Measurements from ENCODE around the gene ZNF77.
A peak's percentile ranks its signal among the peaks of the same experiment; 100 is the strongest.
"Not testable (repeated sequence)": the region's sequence is repeated elsewhere in the genome, so short reads cannot be mapped to it uniquely, and the experiment has no call there.

The ZNF77 gene

GRCh38 chr19:2967972-2968371 is 23.2 kb upstream of the ZNF77 start:
- H3K4me2 ChIP-seq (ENCODE audit: low read length): no peak overlapping the region
- no peak overlapping the region for H3K9ac ChIP-seq (ENCODE audit: low read depth, low read length)
- no peaks in the 10 kb centered on the region for H3K4me1 ChIP-seq (ENCODE audit: control insufficient read depth, insufficient read depth, low read length)
- no peaks in the 10 kb centered on the region for H3K9me3 ChIP-seq (replicated peaks; ENCODE audit: low read length)
- H3K4me3 ChIP-seq (ENCODE audit: low read length): no peak overlapping the region
- H3K36me3 ChIP-seq (ENCODE audit: insufficient read depth, low read length): no peaks in the 10 kb centered on the region
- H3K27me3 ChIP-seq (ENCODE audit: control insufficient read depth, insufficient read depth, low read length): peaks cover 10% of the 10 kb centered on the region

- Histone ChIP-seq H3K9me3 (replicated peaks; ENCODE audit: low read length) (no peaks in the 10 kb centered on the region), H3K4me3 (ENCODE audit: low read length) (no peak overlapping the region), H3K27me3 (ENCODE audit: control insufficient read depth, insufficient read depth, low read length) (peaks cover 11% of the 10 kb centered on the region), H3K36me3 (ENCODE audit: insufficient read depth, low read length) (no peaks in the 10 kb centered on the region), H3K4me2 (ENCODE audit: low read length) (no peak overlapping the region), H3K9ac (ENCODE audit: low read depth, low read length) (no peak overlapping the region), H3K4me1 (ENCODE audit: control insufficient read depth, insufficient read depth, low read length) (no peaks in the 10 kb centered on the region)
Measured at GRCh38 chr19:2964874-2965273, 20.1 kb upstream of the ZNF77 start.

- H3K27me3 ChIP-seq (ENCODE audit: control insufficient read depth, insufficient read depth, low read length): peaks cover 14% of the 10 kb centered on the region
- not testable (repeated sequence) for H3K4me3 ChIP-seq (ENCODE audit: low read length); H3K4me2 ChIP-seq (ENCODE audit: low read length); H3K9ac ChIP-seq (ENCODE audit: low read depth, low read length); H3K36me3 ChIP-seq (ENCODE audit: insufficient read depth, low read length); H3K4me1 ChIP-seq (ENCODE audit: control insufficient read depth, insufficient read depth, low read length); H3K9me3 ChIP-seq (replicated peaks; ENCODE audit: low read length)
Measured at GRCh38 chr19:2963631-2964030, 18.9 kb upstream of the ZNF77 start.

GRCh38 chr19:2963122-2963521 is 18.4 kb upstream of the ZNF77 start:
- Histone ChIP-seq H3K9me3 (replicated peaks; ENCODE audit: low read length) (no peaks in the 10 kb centered on the region), H3K9ac (ENCODE audit: low read depth, low read length) (no peak overlapping the region), H3K4me1 (ENCODE audit: control insufficient read depth, insufficient read depth, low read length) (no peaks in the 10 kb centered on the region)

GRCh38 chr19:2962018-2962670 is 17.4 kb upstream of the ZNF77 start:
- Histone ChIP-seq H3K27me3 (ENCODE audit: control insufficient read depth, insufficient read depth, low read length) (peaks cover 15% of the 10 kb centered on the region), H3K9ac (ENCODE audit: low read depth, low read length) (no peak overlapping the region), H3K4me2 (ENCODE audit: low read length) (peak overlapping the region; percentile 52), H3K9me3 (replicated peaks; ENCODE audit: low read length) (no peaks in the 10 kb centered on the region), H3K4me3 (ENCODE audit: low read length) (no peak overlapping the region), H3K4me1 (ENCODE audit: control insufficient read depth, insufficient read depth, low read length) (no peaks in the 10 kb centered on the region), H3K36me3 (ENCODE audit: insufficient read depth, low read length) (no peaks in the 10 kb centered on the region)

More at GRCh38 chr19:2963122-2963521, 18.4 kb upstream of the ZNF77 start:
- H3K27me3 ChIP-seq (ENCODE audit: control insufficient read depth, insufficient read depth, low read length): peaks cover 15% of the 10 kb centered on the region
- H3K4me3 ChIP-seq (ENCODE audit: low read length): no peak overlapping the region
- no peaks in the 10 kb centered on the region for H3K36me3 ChIP-seq (ENCODE audit: insufficient read depth, low read length)
- no peak overlapping the region for H3K4me2 ChIP-seq (ENCODE audit: low read length)

- Histone ChIP-seq H3K9ac (ENCODE audit: low read depth, low read length) (no peak overlapping the region), H3K36me3 (ENCODE audit: insufficient read depth, low read length) (no peaks in the 10 kb centered on the region), H3K4me2 (ENCODE audit: low read length) (no peak overlapping the region), H3K4me1 (ENCODE audit: control insufficient read depth, insufficient read depth, low read length) (no peaks in the 10 kb centered on the region), H3K9me3 (replicated peaks; ENCODE audit: low read length) (no peaks in the 10 kb centered on the region), H3K4me3 (ENCODE audit: low read length) (no peak overlapping the region), H3K27me3 (ENCODE audit: control insufficient read depth, insufficient read depth, low read length) (peaks cover 9% of the 10 kb centered on the region)
Measured at GRCh38 chr19:2960120-2960519, 15.3 kb upstream of the ZNF77 start.

- no peaks in the 10 kb centered on the region for H3K36me3 ChIP-seq (ENCODE audit: insufficient read depth, low read length)
- no peak overlapping the region for H3K9ac ChIP-seq (ENCODE audit: low read depth, low read length)
- H3K9me3 ChIP-seq (replicated peaks; ENCODE audit: low read length): no peaks in the 10 kb centered on the region
- no peak overlapping the region for H3K4me2 ChIP-seq (ENCODE audit: low read length)
- no peak overlapping the region for H3K4me3 ChIP-seq (ENCODE audit: low read length)
- peaks cover 9% of the 10 kb centered on the region for H3K27me3 ChIP-seq (ENCODE audit: control insufficient read depth, insufficient read depth, low read length)
- no peaks in the 10 kb centered on the region for H3K4me1 ChIP-seq (ENCODE audit: control insufficient read depth, insufficient read depth, low read length)
Measured at GRCh38 chr19:2957160-2957559, 12.4 kb upstream of the ZNF77 start.

- Histone ChIP-seq H3K9ac (ENCODE audit: low read depth, low read length) (no peak overlapping the region), H3K36me3 (ENCODE audit: insufficient read depth, low read length) (no peaks in the 10 kb centered on the region), H3K4me2 (ENCODE audit: low read length) (peak overlapping the region; percentile 78), H3K9me3 (replicated peaks; ENCODE audit: low read length) (no peaks in the 10 kb centered on the region), H3K4me1 (ENCODE audit: control insufficient read depth, insufficient read depth, low read length) (peaks cover 8% of the 10 kb centered on the region), H3K27me3 (ENCODE audit: control insufficient read depth, insufficient read depth, low read length) (no peaks in the 10 kb centered on the region), H3K4me3 (ENCODE audit: low read length) (peak overlapping the region; percentile 56)
Measured at GRCh38 chr19:2952953-2953481, 8.2 kb upstream of the ZNF77 start.

- Histone ChIP-seq H3K4me1 (ENCODE audit: control insufficient read depth, insufficient read depth, low read length) (peaks cover 8% of the 10 kb centered on the region), H3K9ac (ENCODE audit: low read depth, low read length) (peak overlapping the region; percentile 97), H3K27me3 (ENCODE audit: control insufficient read depth, insufficient read depth, low read length) (no peaks in the 10 kb centered on the region), H3K4me3 (ENCODE audit: low read length) (peak overlapping the region; percentile 96), H3K9me3 (replicated peaks; ENCODE audit: low read length) (no peaks in the 10 kb centered on the region), H3K4me2 (ENCODE audit: low read length) (peak overlapping the region; percentile 92), H3K36me3 (ENCODE audit: insufficient read depth, low read length) (no peaks in the 10 kb centered on the region)
Measured at GRCh38 chr19:2950286-2951124, 5.7 kb upstream of the ZNF77 start.

GRCh38 chr19:2949939-2950285 is 5.1 kb upstream of the ZNF77 start:
- Histone ChIP-seq H3K9me3 (replicated peaks; ENCODE audit: low read length) (no peaks in the 10 kb centered on the region), H3K4me2 (ENCODE audit: low read length) (peak overlapping the region; percentile 92), H3K36me3 (ENCODE audit: insufficient read depth, low read length) (no peaks in the 10 kb centered on the region), H3K9ac (ENCODE audit: low read depth, low read length) (peak overlapping the region; percentile 97), H3K27me3 (ENCODE audit: control insufficient read depth, insufficient read depth, low read length) (no peaks in the 10 kb centered on the region), H3K4me1 (ENCODE audit: control insufficient read depth, insufficient read depth, low read length) (peaks cover 8% of the 10 kb centered on the region), H3K4me3 (ENCODE audit: low read length) (peak overlapping the region; percentile 96)

GRCh38 chr19:2945575-2946184 is 909 bp upstream of the ZNF77 start:
- H3K4me3 ChIP-seq (ENCODE audit: low read length): peak overlapping the region; percentile 84
- peaks cover 13% of the 10 kb centered on the region for H3K4me1 ChIP-seq (ENCODE audit: control insufficient read depth, insufficient read depth, low read length)
- H3K9me3 ChIP-seq (replicated peaks; ENCODE audit: low read length): no peaks in the 10 kb centered on the region
- no peaks in the 10 kb centered on the region for H3K36me3 ChIP-seq (ENCODE audit: insufficient read depth, low read length)
- peak overlapping the region; percentile 81 for H3K4me2 ChIP-seq (ENCODE audit: low read length)
- H3K27me3 ChIP-seq (ENCODE audit: control insufficient read depth, insufficient read depth, low read length): no peaks in the 10 kb centered on the region
- H3K9ac ChIP-seq (ENCODE audit: low read depth, low read length): peak overlapping the region; percentile 87

All from skeletal muscle satellite cell (primary cell).